Measurements from ENCODE around the gene TARP.
A peak's percentile ranks its signal among the peaks of the same experiment; 100 is the strongest.

The TARP gene

GRCh38 chr7:38217672-38218071 lies 55.8 kb downstream of the TARP start:
- no peak for DNase-seq (ENCODE audit: low read depth, low spot score)

- DNase-seq (ENCODE audit: low read depth, low spot score): peak; percentile 21
Measured at GRCh38 chr7:38215735-38216670, 57.4 kb downstream of the TARP start.

GRCh38 chr7:38215115-38215514 lies 58.3 kb downstream of the TARP start:
- no peak for DNase-seq (ENCODE audit: low read depth, low spot score)

GRCh38 chr7:38211940-38212339 lies 61.5 kb downstream of the TARP start:
- no peak for DNase-seq (ENCODE audit: low read depth, low spot score)

GRCh38 chr7:38211486-38211885 lies 62.0 kb downstream of the TARP start:
- DNase-seq (ENCODE audit: low read depth, low spot score): no peak
